DOHH2 (cell line): ENCODE measurements around the gene B3GNT2.
A peak's percentile ranks its signal among the peaks of the same experiment; 100 is the strongest.
"Not testable (repeated sequence)": the region's sequence is repeated elsewhere in the genome, so short reads cannot be mapped to it uniquely, and the experiment has no call there.

ENCODE experiments used
- H3F3A ChIP-seq: fragments of 200-600 bp; sonication (generic), shearing (Covaris generic); 2 replicates; pipeline ENCODE4 v1.6.0; 2016; ENCODE audit warnings: antibody characterized with exemption, mild to moderate bottlenecking; ENCODE audit not compliant: control insufficient read depth, insufficient read depth
- H3K27ac ChIP-seq: fragments of 200-600 bp; sonication (generic); 2 replicates; pipeline ENCODE4 v1.5.1; 2014; ENCODE audit warnings: low read depth, mild to moderate bottlenecking, low read length, moderate library complexity
- H3K27me3 ChIP-seq: fragments of 200-600 bp; sonication (generic); 2 replicates; pipeline ENCODE4 v1.6.1; 2014; ENCODE audit warnings: mild to moderate bottlenecking, low read length, mixed read lengths; ENCODE audit not compliant: control insufficient read depth
- H3K36me3 ChIP-seq: fragments of 200-600 bp; sonication (generic); 2 replicates; pipeline ENCODE4 v1.6.1; 2014; ENCODE audit warnings: mild to moderate bottlenecking, low read length, moderate library complexity, mixed read lengths; ENCODE audit not compliant: control insufficient read depth
- H3K4me1 ChIP-seq: fragments of 200-600 bp; sonication (generic); 2 replicates; pipeline ENCODE4 v1.6.1; 2014; ENCODE audit warnings: mild to moderate bottlenecking, low read length, mixed read lengths; ENCODE audit not compliant: control insufficient read depth
- H3K4me2 ChIP-seq: fragments of 200-600 bp; sonication (generic); 2 replicates; pipeline ENCODE4 v1.6.0; 2014; ENCODE audit warnings: mild to moderate bottlenecking, low read length, moderate library complexity
- H3K4me3 ChIP-seq: fragments of 200-600 bp; sonication (generic); 2 replicates; pipeline ENCODE4 v1.5.1; 2014; ENCODE audit warnings: mild to moderate bottlenecking, low read length, mixed read lengths
- H3K79me2 ChIP-seq: fragments of 200-600 bp; sonication (generic); 2 replicates; pipeline ENCODE4 v1.6.1; 2014; ENCODE audit warnings: mild to moderate bottlenecking, low read length, mixed read lengths; ENCODE audit not compliant: control insufficient read depth
- H3K9me2 ChIP-seq: fragments of 200-600 bp; sonication (generic); replicated peaks from 2 replicates; pipeline ENCODE4 v1.6.1; 2014; ENCODE audit warnings: mild to moderate bottlenecking, low read length, mixed read lengths; ENCODE audit not compliant: control insufficient read depth
- H3K9me3 ChIP-seq: fragments of 200-600 bp; sonication (generic); 2 replicates; pipeline ENCODE4 v1.6.1; 2014; ENCODE audit warnings: antibody characterized with exemption, low read length, mixed read lengths; ENCODE audit not compliant: control insufficient read depth, insufficient read depth
- H4K20me1 ChIP-seq: fragments of 200-600 bp; sonication (generic); 2 replicates; pipeline ENCODE4 v1.6.0; 2014; ENCODE audit warnings: low read depth, mild to moderate bottlenecking, antibody characterized with exemption, low read length, moderate library complexity; ENCODE audit not compliant: control insufficient read depth, insufficient read depth
- EZH2phosphoT487 ChIP-seq: fragments of 200-600 bp; sonication (generic); IDR thresholded peaks from 2 replicates; pipeline ENCODE4 v1.6.1; 2017; ENCODE audit warnings: borderline replicate concordance, mild to moderate bottlenecking, antibody characterized with exemption, low read length, moderate library complexity, mixed read lengths
- TF ChIP-seq, protein P1 (sequence below): fragments of 200-600 bp; sonication (generic); IDR thresholded peaks from one replicate; pipeline ENCODE4 v1.5.1; 2014; ENCODE audit warnings: antibody characterized with exemption, mild to moderate bottlenecking, low read depth, low read length; ENCODE audit not compliant: poor library complexity, severe bottlenecking

Gene B3GNT2

DNA sequence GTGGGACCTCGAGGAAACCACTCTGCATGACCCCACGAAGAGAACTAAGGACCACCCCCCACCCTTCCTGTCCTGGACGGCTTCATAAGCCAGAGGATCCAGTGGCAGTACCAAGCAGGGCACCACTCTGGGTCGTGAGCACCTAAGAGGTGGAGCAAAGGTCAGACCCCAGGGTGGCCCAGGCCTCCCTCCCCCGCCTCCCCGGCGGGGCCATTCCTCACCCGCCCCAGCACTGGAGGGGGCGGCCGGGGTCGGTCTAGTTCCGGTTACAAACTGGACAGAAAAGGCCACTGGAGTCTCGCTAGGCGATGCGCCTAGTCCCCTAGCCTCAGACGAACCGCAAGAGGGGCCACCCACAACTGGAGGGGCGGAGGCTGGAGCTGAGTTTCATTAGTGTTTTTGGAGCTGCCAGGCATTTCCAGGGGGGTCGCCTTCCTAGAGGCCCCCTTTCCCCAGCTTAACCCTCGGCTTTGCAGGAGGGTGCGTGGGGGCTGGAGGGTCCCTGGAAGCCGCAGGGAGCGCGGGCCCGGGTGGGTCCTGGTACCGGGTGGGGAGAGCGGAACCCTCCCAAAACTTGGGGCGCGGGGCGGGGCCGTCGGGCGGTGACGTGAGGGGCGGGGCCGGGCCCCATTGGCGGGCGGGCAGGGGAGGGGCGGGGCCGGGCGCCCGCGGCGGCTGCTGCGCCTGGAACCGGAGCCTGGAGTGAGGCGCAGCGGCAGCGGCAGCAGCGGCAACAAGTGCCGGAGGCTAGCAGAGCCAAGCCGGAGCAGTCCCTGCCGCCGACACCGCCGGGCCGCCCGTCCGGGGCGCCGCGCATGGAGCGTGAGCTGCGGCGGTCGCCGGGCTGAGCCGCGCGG is at the start of gene B3GNT2:
B3GNT2 (plus strand) TSS at position 695 of the 857 bp plus-strand sequence. CDS start 26,106 bp downstream, outside the sequence.
- peak within 1 kb of the TSS; percentile 97 for H3K4me3 ChIP-seq
- peak within 1 kb of the TSS; percentile 79 for H3K4me2 ChIP-seq
- TF ChIP-seq, protein P1, sequence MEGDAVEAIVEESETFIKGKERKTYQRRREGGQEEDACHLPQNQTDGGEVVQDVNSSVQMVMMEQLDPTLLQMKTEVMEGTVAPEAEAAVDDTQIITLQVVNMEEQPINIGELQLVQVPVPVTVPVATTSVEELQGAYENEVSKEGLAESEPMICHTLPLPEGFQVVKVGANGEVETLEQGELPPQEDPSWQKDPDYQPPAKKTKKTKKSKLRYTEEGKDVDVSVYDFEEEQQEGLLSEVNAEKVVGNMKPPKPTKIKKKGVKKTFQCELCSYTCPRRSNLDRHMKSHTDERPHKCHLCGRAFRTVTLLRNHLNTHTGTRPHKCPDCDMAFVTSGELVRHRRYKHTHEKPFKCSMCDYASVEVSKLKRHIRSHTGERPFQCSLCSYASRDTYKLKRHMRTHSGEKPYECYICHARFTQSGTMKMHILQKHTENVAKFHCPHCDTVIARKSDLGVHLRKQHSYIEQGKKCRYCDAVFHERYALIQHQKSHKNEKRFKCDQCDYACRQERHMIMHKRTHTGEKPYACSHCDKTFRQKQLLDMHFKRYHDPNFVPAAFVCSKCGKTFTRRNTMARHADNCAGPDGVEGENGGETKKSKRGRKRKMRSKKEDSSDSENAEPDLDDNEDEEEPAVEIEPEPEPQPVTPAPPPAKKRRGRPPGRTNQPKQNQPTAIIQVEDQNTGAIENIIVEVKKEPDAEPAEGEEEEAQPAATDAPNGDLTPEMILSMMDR, result no peak
- no peak for TF ChIP-seq EZH2phosphoT487
- H4K20me1 ChIP-seq, result peaks cover 23% of the 10 kb centered on the region
- peaks cover 53% of the 10 kb centered on the region for H3K4me1 ChIP-seq
- no peaks in the 10 kb centered on the region; the same call in 1 of the 2 replicates for H3K27me3 ChIP-seq
- H3K9me3 ChIP-seq, result no peaks in the 10 kb centered on the region
- H3K9me2 ChIP-seq, result no peaks in the 10 kb centered on the region
- H3F3A ChIP-seq, result no peaks in the 10 kb centered on the region
- H3K27ac ChIP-seq, result peak within 1 kb of the TSS; percentile 77
- peaks cover 46% of the 10 kb centered on the region for H3K79me2 ChIP-seq
- H3K36me3 ChIP-seq, result peaks cover 9% of the 10 kb centered on the region

GRCh38 chr2:62146790-62147189 is 49.1 kb upstream of the B3GNT2 start:
- H3K4me3 ChIP-seq, H3K9me2 ChIP-seq, H3K9me3 ChIP-seq, H4K20me1 ChIP-seq, H3F3A ChIP-seq, H3K27me3 ChIP-seq, H3K36me3 ChIP-seq, H3K4me2 ChIP-seq, H3K27ac ChIP-seq, H3K79me2 ChIP-seq: not testable (repeated sequence)
- peaks cover 41% of the 10 kb centered on the region for H3K4me1 ChIP-seq

DNA sequence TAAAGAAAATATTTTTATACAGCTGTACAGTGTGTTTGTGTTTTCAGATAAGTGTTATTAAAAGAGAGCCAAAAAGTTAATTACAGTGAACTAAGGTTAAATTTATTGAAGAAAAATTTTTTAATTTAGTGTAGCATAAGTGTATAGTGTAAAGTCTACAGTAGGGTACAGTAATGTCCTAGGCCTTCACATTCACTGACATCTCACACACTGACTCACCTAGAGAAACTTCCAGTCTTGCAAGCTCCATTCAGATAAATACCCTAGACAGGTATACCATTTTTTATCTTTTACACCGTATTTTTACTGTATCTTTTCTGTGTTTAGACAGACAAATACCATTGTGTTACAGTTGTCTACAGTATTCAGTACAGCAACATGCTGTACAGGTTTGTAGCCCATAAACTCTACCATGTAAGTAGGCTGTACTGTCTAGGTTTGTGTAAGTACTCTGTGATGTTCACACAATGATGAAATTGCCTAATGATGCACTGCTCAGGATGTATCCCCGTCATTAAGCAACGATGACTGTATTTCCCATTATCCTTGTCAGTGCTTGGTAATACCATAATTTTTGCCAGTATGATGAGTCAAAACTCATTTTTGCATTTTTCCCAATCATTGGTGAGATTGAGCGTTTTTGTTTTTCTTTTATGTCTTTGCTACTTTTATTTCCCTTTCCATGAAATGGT is 48.2 kb upstream of the B3GNT2 start:
- no peak overlapping the region for H3K4me3 ChIP-seq
- no peaks in the 10 kb centered on the region for H3K79me2 ChIP-seq
- H3K27me3 ChIP-seq, result no peaks in the 10 kb centered on the region
- TF ChIP-seq, protein P1, result no peak
- no peak for TF ChIP-seq EZH2phosphoT487
- no peak overlapping the region for H3K27ac ChIP-seq
- H3K9me2 ChIP-seq, result no peaks in the 10 kb centered on the region
- H3K9me3 ChIP-seq, result no peaks in the 10 kb centered on the region
- peaks cover 32% of the 10 kb centered on the region for H3K4me1 ChIP-seq
- H3F3A ChIP-seq, result peaks cover 3% of the 10 kb centered on the region; the same call in 1 of the 2 replicates
- H3K4me2 ChIP-seq, result no peak overlapping the region
- H4K20me1 ChIP-seq, result no peaks in the 10 kb centered on the region
- no peaks in the 10 kb centered on the region for H3K36me3 ChIP-seq

DNA sequence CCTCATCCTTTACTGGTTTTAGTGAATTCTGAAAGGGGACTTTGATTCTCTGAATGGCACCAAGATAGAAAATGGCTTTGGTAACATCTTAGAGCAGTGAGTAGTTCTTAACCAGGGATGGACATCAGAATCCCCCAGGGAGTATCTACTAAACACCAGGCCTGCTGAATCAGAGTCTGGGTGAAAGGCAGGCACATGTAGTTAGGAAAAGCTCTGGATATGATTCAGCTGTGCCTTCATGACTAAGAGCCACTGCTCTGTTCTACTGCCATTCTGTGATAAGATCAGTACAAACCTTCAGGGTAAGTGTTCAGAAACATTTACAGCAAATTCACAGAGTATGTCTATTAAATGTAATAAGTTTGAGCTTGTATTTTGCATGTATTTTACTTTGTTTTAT is 46.2 kb upstream of the B3GNT2 start:
- no peaks in the 10 kb centered on the region for H3K9me3 ChIP-seq
- H3F3A ChIP-seq, result peaks cover 3% of the 10 kb centered on the region; the same call in 1 of the 2 replicates
- no peaks in the 10 kb centered on the region for H3K9me2 ChIP-seq
- H3K79me2 ChIP-seq, result no peaks in the 10 kb centered on the region
- TF ChIP-seq EZH2phosphoT487, result no peak
- TF ChIP-seq, protein P1, result no peak
- H3K36me3 ChIP-seq, result no peaks in the 10 kb centered on the region
- H3K27me3 ChIP-seq, result no peaks in the 10 kb centered on the region
- no peak overlapping the region for H3K4me2 ChIP-seq
- peaks cover 24% of the 10 kb centered on the region for H3K4me1 ChIP-seq
- no peak overlapping the region for H3K27ac ChIP-seq
- H4K20me1 ChIP-seq, result no peaks in the 10 kb centered on the region
- H3K4me3 ChIP-seq, result no peak overlapping the region
